GM18508 (cell line): ENCODE results near the gene SGK1.

Experiments
- ATAC-seq: cut with Tn5 transposase; IDR thresholded peaks from one replicate; pipeline ENCODE4 v1.9.1; 2021; ENCODE audit warnings: moderate number of reproducible peaks; ENCODE audit not compliant: insufficient read depth, unreplicated experiment

The SGK1 gene

DNA sequence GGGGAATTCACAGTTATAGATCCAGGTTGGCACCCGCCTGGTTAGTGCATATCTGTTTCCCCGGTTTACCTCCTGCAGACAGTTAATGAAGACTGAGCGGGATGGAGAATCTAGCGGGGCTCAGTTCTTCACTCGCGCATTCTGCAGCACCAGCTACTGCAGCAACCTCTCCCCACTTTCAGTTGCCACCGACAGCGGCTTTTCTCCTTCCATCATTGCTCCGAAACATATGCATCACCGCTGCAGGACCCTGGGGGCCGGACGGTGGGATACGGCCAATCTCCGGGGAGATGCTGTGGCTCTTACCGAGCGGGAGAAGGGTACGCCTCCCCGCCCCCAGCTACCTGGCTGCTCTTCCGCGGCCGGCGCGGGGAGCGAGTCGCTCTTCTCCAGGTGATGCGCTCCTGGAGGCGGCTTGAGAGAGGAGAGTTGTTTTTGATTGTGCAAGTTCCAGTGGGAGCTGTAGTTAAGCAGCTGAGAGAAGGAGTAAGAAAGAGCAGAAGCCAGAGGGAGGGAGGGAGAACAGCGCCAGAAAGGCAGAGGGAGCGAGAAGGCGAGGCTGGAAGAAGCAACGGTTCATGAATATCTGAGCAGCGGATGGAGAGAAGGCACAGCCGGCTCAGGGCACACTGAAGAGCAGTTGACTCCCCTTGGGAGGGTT, at the start of gene SGK1:
TSS of gene SGK1 (minus strand) at position 642 of the 661 bp plus-strand sequence. CDS start 652 bp downstream, outside the sequence.
- no peak for ATAC-seq

DNA sequence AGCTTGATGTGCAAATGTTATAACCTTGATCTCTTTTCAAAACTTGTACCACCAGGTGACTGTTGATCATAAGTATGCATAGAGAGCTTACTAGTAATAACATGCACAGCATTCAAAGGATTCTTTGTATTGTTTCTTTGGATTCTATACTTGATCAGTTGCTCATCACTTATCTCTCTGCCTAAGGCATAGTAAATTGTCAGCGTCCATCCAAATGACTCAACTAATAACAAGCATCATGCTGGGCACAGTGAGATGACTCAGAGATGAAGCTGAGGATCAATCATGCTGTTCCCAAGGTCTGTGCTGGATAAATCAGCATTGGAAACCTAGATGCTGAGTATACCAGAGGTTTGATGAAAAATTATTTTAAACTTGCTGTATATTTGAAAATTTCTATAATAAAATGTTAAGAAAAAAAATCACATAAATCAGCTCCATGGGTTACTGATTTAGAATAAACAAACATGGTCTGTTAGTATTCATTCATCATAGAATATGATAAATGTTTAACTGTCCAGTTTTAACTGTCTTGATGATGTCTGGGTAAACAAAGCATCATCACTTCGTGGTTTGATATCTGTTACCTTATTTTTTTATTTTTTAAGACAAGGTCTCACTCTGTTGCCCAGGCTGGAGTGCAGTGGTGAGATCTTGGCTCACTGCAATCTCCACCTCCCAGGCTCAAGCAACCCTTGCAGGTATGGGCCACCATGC, 45.6 kb upstream of the SGK1 start:
- no peak for ATAC-seq

DNA sequence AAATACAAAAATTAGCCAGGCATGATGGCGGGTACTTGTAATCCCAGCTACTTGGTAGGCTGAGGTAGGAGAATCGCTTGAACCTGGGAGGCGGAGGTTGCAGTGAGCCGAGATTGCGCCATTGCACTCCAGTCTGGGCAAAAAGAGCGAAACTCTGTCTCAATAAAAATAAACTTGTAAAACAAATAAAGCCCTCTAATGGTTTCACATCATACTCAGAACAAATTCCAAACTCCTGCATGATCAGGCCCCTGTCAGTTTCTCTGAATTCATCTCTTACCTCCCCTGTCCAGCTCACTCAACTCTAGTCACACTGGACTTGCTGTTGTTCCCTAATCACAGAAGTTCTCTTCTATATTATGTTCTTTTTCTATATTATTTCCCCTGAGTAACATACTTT, 43.1 kb upstream of the SGK1 start:
- ATAC-seq: no peak

DNA sequence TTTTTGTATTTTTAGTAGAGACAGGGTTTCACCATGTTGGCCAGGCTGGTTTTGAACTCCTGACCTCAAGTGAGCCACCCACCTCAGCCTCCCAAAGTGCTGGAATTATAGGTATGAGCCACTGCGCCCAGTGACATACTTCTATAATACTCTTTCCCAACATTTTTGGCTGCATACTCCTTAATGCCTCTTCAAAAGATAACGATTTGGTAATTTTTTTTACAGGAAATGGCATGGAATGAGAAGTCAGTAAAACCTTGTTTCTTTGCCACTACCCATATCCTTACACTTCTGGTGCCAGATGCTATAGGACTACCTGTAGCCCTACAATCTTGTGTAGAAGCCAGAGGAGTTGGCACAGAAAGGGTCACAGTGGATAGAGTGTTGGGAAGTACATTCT, 41.4 kb upstream of the SGK1 start:
- ATAC-seq: no peak

DNA sequence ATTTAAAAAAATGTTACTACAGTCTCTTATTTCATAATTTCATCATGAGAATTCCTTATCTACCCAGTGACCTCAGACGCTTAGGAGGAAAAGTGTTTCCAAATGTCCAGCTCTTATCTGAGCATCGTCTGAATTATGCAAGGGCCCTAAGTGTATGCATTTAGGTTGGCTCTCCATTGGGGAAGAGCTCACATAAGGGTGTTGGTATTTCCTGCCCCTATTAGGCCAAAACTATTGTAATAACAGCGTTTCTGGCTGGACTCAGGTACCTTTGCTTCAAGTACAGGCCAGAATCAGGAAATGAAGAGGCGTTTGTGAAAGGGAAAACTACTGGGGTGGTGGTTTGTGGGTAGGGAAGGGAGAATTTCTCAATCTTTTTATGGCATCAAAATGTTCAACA, 40.4 kb upstream of the SGK1 start:
- no peak for ATAC-seq

DNA sequence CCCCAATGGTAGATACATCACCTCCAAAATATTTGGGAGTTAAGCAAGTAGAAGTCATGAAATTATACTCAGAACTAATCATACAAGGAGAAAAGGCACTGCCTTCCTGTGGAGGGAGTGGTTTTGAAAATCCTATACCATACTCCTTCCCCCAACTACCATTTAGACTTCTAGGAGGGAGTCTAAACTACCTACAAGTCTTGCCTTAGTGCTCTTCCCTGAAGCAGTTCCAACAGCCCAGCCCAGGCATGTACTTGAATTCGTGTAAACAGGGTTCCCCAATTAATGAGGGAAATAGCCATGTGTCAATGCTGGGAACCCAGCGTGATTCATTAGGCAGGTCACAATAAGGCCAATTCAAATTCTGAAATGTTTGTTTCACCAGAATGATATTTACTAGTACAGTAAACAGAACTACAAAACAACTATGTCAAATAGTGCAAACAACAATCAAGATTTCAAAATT, 39.1 kb upstream of the SGK1 start:
- ATAC-seq: no peak

DNA sequence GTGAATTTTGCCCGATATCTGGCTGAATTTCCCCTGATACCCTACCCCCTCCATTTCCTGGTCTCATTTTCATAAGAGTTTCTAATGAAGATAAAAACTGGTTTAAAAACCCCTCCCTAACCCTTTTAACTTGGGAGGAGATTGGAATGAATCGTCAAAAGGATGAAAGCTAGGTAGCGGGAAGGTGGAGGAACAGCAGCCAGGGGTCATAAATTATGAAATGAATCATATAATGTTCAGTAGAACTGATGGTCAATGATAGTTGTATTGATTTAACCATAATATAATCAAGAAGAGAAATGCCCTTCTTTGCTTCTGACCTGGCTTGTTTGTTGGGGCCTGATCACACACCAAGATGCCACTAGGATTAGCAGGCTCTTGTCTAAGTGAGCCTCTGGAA, 38.5 kb upstream of the SGK1 start:
- no peak for ATAC-seq

DNA sequence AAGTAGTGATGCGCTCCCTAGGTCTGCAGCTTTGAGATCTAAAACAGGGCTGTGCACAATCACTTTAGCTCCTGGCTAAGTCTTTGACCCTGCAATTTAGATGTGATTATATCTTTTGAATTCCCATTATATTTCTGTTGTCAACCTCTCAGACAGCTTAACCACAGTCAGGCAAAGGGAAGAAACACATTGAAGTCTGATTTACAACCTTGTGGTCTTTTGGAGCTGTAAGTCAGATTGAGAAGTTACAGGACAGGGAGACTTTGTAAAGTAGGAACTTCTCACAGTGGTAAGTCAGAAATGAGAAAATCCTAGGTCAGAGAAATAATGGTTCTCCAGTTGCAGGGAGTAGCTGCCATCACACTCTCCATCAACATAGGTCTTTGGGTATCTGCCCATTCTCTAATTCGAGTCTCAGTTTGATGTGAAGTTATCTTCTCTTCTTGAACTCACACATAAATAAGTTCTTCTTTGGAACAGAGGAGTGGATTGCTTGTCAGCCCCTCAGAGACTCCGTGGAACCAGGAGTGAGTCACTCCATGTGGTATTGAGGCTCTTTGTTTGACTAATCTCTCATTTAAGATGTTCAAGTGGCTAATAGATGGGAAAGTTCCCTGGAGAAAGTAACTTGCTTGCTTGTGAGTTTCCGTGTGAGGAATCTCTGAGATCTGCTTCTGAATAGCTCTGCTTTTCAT, 35.0 kb upstream of the SGK1 start:
- ATAC-seq: no peak

DNA sequence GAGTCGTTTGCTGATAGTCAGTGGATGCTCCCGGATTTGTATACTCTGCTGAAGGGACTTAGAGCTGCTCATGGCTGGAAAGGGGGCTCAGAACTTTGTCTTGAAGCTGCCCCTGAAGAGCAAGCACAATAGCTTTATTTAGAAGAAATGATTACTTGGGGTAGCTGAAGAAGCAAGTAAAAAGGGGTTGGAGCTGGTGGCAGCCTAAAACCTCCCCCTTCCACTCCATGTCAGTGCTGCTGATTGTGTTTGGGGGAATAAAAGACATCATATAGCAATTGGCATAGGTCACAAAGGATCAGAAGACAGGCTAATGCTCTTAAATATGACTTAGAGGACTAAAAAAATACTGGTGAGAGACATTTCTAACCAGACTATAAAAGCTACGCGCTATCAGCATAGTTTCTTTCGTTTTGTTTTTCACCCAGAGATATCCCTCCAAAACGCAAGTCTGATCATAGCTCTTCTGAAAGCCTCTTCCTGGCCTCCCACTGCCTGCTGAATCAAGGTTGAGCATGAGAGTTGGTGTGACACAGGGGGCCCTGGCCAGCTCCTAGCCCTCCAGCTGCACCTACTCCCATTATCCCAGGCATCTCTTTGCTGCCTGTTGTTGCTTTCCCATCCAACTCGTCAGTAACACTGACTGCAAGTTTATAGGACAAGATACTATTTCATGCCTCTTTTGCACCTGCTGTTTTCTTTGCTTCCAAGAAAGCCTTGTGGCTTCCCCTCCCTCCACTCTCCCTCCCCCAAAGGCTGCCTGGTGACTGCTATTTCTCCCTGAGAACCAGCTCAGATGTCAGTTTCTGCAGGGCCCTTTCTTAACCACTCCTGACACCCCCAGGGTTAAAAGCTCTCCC, 33.9 kb upstream of the SGK1 start:
- ATAC-seq: no peak

DNA sequence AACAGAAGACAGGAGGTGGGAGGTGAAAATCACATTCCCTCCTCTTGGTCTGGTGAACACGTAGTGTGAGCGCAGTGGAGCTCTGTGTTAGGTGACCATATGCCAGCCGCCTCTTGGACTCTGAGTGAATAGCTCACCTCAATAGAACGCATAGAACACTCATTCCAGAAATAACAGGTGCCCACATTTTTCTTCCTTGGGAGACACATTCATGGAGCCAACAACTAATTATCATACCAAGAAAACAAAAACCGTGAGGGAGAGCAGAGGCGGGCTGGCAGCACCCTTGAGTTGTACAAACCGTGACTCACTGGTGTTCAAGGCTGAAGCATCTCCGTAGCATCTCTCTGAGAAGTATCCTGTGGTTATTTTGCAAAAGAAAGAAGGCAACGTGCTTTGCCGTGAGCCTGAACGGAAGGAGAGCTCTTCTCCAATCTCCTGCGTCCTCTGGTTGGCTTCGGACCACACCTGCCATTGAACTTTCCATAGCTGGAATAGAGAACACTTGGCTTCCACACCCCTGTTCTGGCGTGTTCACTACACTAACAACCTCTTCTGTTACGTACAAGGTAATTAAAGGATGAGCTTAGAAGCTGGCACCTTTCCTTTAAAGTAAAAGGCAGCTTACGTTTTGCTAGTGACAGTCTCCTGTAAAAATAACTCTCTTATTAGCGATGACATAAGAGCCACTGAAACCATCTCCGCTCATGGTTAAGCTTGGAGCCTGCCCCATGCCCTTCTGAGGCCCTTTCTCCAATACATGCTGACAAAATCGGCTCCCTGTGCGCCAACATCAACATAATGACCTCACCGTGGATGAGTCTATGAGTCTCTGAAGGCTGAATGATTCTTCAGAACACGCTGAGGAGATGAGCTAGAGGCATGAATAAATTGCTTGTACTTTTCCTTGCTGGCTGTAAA, 30.2 kb upstream of the SGK1 start:
- no peak for ATAC-seq

DNA sequence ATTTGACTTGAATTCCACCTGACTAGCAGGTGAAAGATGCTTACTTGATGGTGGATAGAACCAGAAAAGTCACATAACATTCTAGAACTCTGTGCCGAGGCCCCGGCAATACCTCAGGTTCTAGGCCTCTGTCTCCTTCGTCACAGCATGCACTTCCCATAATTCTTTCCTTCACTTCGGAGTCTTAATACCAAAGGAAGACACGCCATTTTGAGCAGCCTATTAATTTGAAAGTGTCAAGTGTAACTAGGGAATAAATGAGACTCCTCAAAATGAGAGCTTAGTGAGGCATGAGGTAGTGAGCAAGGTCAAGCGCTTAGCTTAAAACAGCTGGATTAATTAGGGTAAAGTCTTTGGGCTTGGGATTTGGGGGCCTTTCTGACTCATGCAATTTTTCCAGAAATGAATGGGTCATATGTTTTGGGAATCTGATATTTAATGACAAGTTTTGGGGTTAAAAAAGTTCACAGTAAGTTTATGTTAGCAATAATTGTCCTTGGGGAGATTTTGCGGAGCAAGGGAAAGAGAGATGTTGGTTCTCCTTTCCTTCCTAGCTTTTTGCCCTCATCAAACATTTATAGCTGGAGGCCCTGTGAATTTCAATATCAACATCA, 29.1 kb upstream of the SGK1 start:
- ATAC-seq: no peak

DNA sequence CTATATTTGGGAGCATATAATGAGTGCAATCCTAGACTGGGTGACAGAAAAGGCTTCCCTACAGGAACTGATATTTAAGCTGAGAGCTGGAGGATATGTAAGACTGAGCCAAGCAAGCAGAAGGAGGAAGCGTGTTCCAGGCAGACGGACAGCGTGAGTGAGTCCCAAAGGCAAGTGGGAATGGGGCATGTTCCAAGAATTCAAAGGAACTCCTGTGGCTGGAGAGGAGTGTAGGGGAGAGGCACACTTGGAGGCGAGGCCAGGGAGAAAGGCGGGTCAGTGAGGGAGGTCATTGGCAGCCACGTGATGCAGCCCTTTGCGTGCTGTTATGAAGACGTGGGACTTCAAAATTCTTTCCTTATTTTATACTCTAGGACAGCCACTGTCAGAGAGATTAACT, 27.9 kb upstream of the SGK1 start:
- no peak for ATAC-seq

DNA sequence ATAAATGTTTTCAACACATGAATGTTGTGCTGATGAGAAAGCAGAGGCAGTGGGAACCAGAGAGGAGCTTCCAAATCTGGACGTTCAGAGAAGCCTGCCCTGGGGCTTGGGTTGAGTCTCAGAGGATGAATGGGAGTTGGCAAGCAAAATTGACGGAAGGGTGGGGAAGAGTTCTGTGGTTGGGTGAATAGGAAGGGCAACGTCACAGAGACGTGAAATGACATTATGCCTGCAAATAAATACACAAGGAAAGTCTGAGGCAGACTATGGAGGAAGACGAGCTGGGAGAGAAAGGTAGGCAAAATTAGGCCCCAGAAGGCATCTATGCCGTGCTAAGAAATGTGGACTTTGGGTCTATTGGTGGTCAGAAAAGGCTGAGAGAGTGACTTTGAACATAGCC, 25.2 kb upstream of the SGK1 start:
- ATAC-seq: no peak

DNA sequence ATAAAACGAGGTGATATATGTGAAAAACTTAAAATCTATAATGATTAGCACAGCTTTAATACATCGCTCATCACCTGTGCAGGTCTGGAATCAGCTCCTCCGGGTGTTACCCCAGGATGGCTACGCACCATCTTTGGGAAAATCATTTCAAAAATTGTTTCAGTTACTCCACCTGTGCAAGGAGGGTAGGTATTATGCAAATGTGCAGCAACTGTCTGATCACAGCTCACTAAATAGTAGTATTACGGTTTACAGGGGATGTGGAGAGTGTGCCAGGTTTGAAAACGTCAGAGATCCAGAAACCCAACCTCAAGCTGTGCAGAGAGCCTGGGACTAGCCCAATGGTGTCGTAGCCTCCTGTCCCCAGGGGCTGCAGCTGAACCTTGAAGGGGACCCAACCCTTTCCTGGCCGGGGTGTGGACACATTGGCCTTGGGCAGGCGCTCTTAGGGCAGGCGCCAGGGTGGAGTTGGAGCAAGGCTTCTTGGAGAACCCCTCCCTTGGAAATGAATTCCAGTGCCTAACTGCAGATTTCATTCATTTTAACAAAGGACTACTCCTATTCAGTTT, 24.2 kb upstream of the SGK1 start:
- no peak for ATAC-seq

DNA sequence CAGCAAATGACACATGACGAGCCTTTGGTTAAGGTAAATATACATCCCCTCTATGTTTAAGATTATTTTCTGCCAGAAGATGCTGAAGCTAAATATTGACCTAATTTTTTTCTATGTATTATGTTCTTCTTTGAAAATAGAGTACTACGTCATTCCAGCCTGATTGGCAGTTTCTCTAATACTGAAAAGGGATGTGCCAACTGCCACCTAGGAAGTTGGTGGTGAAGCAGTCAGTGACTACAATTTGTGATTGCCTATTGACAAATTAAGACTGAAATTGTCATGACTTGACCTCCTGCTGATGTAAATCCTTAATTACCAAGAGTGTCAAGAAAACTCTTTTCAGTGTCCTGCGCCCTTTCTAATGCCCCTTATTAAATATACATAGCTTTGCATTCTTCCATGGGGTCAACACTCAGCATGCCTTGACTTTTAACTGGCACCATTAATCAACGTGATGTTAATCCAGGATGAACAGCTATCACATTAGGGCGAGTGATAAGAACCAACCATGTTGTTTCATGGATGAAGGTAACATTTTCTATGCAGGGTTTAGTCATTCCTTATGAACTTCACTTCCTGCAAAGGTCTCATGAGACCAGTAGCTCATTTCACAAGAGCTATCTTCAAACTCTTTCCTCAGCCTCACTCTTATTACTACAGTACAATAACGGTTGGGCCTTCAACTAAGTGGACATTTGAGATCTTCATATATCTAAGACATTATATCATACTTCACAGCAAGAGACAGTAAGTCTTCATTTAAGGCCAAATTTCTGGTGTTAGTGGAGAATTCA, 22.5 kb upstream of the SGK1 start:
- no peak for ATAC-seq

DNA sequence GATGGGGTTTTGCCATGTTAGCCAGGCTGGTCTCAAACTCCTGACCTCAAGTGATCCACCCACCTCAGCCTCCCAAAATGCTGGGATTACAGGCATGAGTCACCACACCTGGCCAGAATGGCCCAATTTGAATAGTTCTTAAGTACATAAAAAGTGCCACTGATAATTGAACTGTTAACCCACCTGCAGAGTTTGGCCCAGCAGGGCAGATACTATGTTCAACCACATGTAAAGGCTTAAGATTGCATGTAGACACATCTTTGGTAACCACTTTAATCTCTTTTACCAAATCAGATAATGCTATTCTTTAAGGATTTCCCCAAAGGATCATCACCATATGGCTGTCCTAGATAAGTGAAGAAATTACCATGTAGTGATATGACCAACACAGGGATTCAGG, 21.3 kb upstream of the SGK1 start:
- no peak for ATAC-seq

DNA sequence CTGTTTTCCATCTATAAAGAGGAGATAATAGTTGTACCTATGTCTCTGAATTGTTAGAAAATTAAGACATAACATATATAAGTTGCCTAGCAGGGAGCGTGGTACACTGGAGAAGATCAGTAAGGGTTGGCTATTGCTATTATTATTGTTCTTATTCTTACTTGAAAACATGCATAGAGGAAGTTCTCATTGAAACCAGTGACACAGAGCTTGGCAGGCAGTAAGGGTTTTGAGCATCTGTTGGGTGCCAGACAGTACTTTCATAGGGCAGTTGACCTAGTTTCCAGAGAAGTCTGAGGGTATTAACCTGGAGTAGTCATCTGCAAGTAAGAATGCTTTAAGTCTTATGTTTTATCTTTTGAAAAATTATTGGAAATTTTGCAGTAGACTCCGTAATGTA, 13.3 kb upstream of the SGK1 start:
- ATAC-seq: no peak

DNA sequence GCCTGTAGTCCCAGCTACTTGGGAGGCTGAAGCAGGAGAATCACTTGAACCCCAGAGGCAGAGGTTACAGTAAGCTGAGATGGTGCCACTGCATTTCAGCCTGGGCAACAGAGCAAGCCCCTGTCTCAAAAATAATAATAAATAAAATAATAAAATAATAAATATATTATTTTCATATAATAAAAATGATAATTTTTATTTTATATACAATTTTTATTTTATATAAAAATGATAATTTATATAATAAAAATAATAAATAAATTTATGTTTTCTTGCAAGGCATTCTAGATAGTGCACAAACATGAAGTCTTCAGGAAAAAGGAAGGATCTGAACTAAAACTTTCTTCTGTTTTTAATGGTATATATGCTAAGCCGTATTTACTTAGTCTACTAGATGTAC, 12.6 kb upstream of the SGK1 start:
- no peak for ATAC-seq
